ENCODE results near the gene DHRS9. TPM values are rescaled to one million over a fixed set of nuclear protein-coding genes. Genes with fewer than 3 reads are reported as not detected.
"Not testable (repeated sequence)": the region's sequence is repeated elsewhere in the genome, so short reads cannot be mapped to it uniquely, and the experiment has no call there.

The DHRS9 gene
- total RNA-seq, 2 donors from 2014 or later: 0.95 to 4.8 TPM

- no peak for TF ChIP-seq CTCF (IDR thresholded peaks at IDR 0.05)
- no peaks in the 10 kb centered on the region for H3K36me3 ChIP-seq
- H3K4me3 ChIP-seq: no peak overlapping the region
- ATAC-seq (ENCODE audit: insufficient number of reproducible peaks, low FRiP score, low read depth) (no peak), DNase-seq (ENCODE audit: low spot score) (no peak)
- no peaks in the 10 kb centered on the region for H3K9me3 ChIP-seq
- H3K27me3 ChIP-seq (replicated peaks; ENCODE audit: insufficient read depth): no peaks in the 10 kb centered on the region
- no peak overlapping the region for H3K27ac ChIP-seq
- H3K4me1 ChIP-seq (ENCODE audit: control insufficient read depth in 1 of 2, low read depth in 2 of 2): no peaks in the 10 kb centered on the region
Measured at GRCh38 chr2:169047256-169048250, 21.8 kb upstream of the DHRS9 start.

GRCh38 chr2:169049142-169049541 is 20.2 kb upstream of the DHRS9 start:
- no peaks in the 10 kb centered on the region for H3K36me3 ChIP-seq
- H3K4me1 ChIP-seq (ENCODE audit: control insufficient read depth in 1 of 2, low read depth in 2 of 2): no peaks in the 10 kb centered on the region
- peaks cover 3% of the 10 kb centered on the region for H3K9me3 ChIP-seq
- ATAC-seq (ENCODE audit: insufficient number of reproducible peaks, low FRiP score, low read depth) (no peak), DNase-seq (ENCODE audit: low spot score) (no peak)
- no peak overlapping the region for H3K4me3 ChIP-seq
- H3K27me3 ChIP-seq (replicated peaks; ENCODE audit: insufficient read depth): no peaks in the 10 kb centered on the region
- TF ChIP-seq CTCF (IDR thresholded peaks at IDR 0.05): no peak
- no peak overlapping the region for H3K27ac ChIP-seq

- no peak for TF ChIP-seq CTCF (IDR thresholded peaks at IDR 0.05)
- H3K27me3 ChIP-seq (replicated peaks; ENCODE audit: insufficient read depth): no peaks in the 10 kb centered on the region
- H3K9me3 ChIP-seq: peaks cover 8% of the 10 kb centered on the region
- no peak overlapping the region for H3K4me3 ChIP-seq
- no peak overlapping the region for H3K27ac ChIP-seq
- ATAC-seq (ENCODE audit: insufficient number of reproducible peaks, low FRiP score, low read depth) (no peak), DNase-seq (ENCODE audit: low spot score) (no peak)
- no peaks in the 10 kb centered on the region for H3K36me3 ChIP-seq
- no peaks in the 10 kb centered on the region for H3K4me1 ChIP-seq (ENCODE audit: control insufficient read depth in 1 of 2, low read depth in 2 of 2)
Measured at GRCh38 chr2:169050476-169051240, 18.7 kb upstream of the DHRS9 start.

GRCh38 chr2:169054575-169054974 is 14.8 kb upstream of the DHRS9 start:
- H3K36me3 ChIP-seq; H3K4me1 ChIP-seq (ENCODE audit: control insufficient read depth in 1 of 2, low read depth in 2 of 2); DNase-seq (ENCODE audit: low spot score); H3K27me3 ChIP-seq (replicated peaks; ENCODE audit: insufficient read depth); H3K9me3 ChIP-seq; ATAC-seq (ENCODE audit: insufficient number of reproducible peaks, low FRiP score, low read depth); H3K4me3 ChIP-seq; H3K27ac ChIP-seq: not testable (repeated sequence)

GRCh38 chr2:169064199-169064598 is 5.2 kb upstream of the DHRS9 start:
- not testable (repeated sequence) for H3K27ac ChIP-seq; H3K27me3 ChIP-seq (replicated peaks; ENCODE audit: insufficient read depth); H3K4me3 ChIP-seq; H3K36me3 ChIP-seq; ATAC-seq (ENCODE audit: insufficient number of reproducible peaks, low FRiP score, low read depth); H3K9me3 ChIP-seq; DNase-seq (ENCODE audit: low spot score); H3K4me1 ChIP-seq (ENCODE audit: control insufficient read depth in 1 of 2, low read depth in 2 of 2)

GRCh38 chr2:169065422-169065821 is 3.9 kb upstream of the DHRS9 start:
- Histone ChIP-seq H3K36me3 (no peaks in the 10 kb centered on the region), H3K4me3 (no peak overlapping the region), H3K27ac (no peak overlapping the region), H3K4me1 (ENCODE audit: control insufficient read depth in 1 of 2, low read depth in 2 of 2) (no peaks in the 10 kb centered on the region), H3K9me3 (no peaks in the 10 kb centered on the region), H3K27me3 (replicated peaks; ENCODE audit: insufficient read depth) (no peaks in the 10 kb centered on the region)
- TF ChIP-seq CTCF (IDR thresholded peaks at IDR 0.05): no peak
- DNase-seq (ENCODE audit: low spot score): no peak
- ATAC-seq (ENCODE audit: insufficient number of reproducible peaks, low FRiP score, low read depth): no peak
